A549 (cell line): Measurements from ENCODE around the gene TANGO2.

Source experiments
- CBX8 ChIP-seq: fragments of 200-600 bp; sonication (generic); IDR thresholded peaks from 2 replicates; pipeline ENCODE4 v1.6.1; 2016
- EHMT2 ChIP-seq: fragments of 200-600 bp; sonication (generic); IDR thresholded peaks from 2 replicates; pipeline ENCODE4 v1.6.1; 2016; ENCODE audit warnings: antibody characterized with exemption, low read depth, mild to moderate bottlenecking, moderate library complexity
- EP300 ChIP-seq, 2 experiments: fragments of >200 bp; sonication (Bioruptor Twin); formaldehyde crosslinking; IDR thresholded peaks; 2 replicates in 1 of 2; 3 replicates in 1 of 2; pipeline ENCODE4 v1.6.1; 2016 to 2017
- HOXA7 ChIP-seq: fragments of 250-450 bp; sonication (Bioruptor Pico); IDR thresholded peaks from 2 replicates; pipeline ENCODE4 v1.5.0; 2020; ENCODE audit warnings: mild to moderate bottlenecking, moderate library complexity
- JUN ChIP-seq, 2 experiments: fragments of >200 bp; sonication (Bioruptor Twin); formaldehyde crosslinking; IDR thresholded peaks; 2 replicates in 1 of 2; 3 replicates in 1 of 2; pipeline ENCODE4 v1.6.1; 2016 to 2017
- POLR2A ChIP-seq: IDR thresholded peaks from 2 replicates; pipeline ENCODE4 v1.6.1; 2012; ENCODE audit warnings: mild to moderate bottlenecking, low read length
- USF2 ChIP-seq: fragments of 450-650 bp; IDR thresholded peaks from 2 replicates; pipeline ENCODE4 v1.6.1; 2014; ENCODE audit warnings: antibody characterized with exemption
- TF ChIP-seq, protein P1 (sequence below): fragments of >200 bp; sonication (Bioruptor Twin); formaldehyde crosslinking; IDR thresholded peaks from 3 replicates; pipeline ENCODE4 v1.5.1; 2016

DNA sequence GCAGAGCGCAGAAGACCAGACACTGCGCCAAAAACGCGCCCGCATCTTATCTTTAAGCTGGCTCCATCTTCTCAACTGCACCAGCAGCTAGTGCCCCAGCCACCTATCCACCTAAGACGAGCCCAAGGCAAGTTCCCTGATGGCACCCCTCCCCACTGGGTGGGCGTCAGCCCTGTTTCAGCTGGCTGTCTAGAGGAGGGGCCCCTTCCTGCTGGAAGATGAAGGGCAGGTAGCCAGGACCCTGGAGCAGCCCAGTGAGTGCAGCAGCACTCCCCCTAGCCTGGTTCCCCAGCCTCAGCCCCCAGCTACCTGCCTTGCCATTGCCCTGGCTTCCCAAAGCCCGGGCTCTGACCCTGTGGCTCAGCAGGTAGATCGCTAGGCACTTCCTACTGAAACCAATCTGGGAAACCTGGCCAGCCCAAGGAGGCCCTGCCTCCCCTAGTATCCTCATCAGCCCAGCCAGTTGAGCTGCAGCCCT lies 32.5 kb upstream of the TANGO2 start:
- TF ChIP-seq JUN (IDR thresholded peaks at IDR 0.05) = no peak
- no peak for TF ChIP-seq CBX8
- TF ChIP-seq EP300 (IDR thresholded peaks at IDR 0.05) = no peak
- TF ChIP-seq, protein P1, sequence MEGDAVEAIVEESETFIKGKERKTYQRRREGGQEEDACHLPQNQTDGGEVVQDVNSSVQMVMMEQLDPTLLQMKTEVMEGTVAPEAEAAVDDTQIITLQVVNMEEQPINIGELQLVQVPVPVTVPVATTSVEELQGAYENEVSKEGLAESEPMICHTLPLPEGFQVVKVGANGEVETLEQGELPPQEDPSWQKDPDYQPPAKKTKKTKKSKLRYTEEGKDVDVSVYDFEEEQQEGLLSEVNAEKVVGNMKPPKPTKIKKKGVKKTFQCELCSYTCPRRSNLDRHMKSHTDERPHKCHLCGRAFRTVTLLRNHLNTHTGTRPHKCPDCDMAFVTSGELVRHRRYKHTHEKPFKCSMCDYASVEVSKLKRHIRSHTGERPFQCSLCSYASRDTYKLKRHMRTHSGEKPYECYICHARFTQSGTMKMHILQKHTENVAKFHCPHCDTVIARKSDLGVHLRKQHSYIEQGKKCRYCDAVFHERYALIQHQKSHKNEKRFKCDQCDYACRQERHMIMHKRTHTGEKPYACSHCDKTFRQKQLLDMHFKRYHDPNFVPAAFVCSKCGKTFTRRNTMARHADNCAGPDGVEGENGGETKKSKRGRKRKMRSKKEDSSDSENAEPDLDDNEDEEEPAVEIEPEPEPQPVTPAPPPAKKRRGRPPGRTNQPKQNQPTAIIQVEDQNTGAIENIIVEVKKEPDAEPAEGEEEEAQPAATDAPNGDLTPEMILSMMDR = no peak
- no peak for TF ChIP-seq POLR2A
- TF ChIP-seq HOXA7 (CRISPR knock-in tag) = no peak
- TF ChIP-seq USF2 = no peak
- TF ChIP-seq EHMT2 = no peak
